B cell (primary cell): ENCODE results near the gene WASF3.

ENCODE experiments used
- EZH2 ChIP-seq: IDR thresholded peaks from 2 replicates; pipeline ENCODE4 v1.6.1; 2012; ENCODE audit warnings: borderline replicate concordance, low read depth, mild to moderate bottlenecking, moderate library complexity, low read length; ENCODE audit not compliant: insufficient read depth, poor library complexity, severe bottlenecking
- TF ChIP-seq, protein P1 (sequence below): fragments of 200-600 bp; IDR thresholded peaks from one replicate; pipeline ENCODE4 v1.8.0; 2022; ENCODE audit warnings: antibody characterized with exemption, mild to moderate bottlenecking

DNA sequence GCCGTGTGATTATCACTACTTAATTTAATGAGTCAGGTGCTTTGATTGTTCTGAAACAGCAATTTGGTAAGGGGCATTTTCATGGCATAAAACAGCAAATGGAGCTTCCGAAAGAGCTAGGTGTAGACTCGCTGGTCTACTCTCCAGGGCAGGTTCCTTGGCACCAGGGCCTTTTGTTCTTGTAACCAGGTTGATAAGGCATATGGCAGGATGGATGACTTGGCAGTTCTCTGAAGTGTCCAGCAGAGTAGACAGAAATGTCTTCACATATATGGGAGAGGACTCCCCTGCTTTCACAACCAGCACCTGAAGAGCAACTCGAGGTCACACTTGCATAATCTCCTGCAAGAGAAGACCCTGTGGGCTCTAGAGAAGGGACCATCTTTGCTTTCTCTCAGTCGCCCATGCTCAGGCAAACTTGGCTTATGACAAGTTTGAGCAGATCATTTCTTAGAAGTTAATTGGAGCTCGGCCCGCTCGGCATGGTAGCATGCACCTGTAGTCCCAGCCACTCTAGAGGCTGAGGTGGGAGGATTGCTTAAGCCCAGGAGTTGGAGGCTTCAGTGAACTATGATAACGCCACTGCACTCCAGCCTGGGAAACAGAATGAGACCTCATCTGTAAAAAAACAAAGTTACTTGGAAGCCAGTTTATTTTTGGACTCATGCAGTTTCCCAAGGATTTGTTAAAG lies 23.3 kb upstream of the WASF3 start:
- TF ChIP-seq, protein P1, sequence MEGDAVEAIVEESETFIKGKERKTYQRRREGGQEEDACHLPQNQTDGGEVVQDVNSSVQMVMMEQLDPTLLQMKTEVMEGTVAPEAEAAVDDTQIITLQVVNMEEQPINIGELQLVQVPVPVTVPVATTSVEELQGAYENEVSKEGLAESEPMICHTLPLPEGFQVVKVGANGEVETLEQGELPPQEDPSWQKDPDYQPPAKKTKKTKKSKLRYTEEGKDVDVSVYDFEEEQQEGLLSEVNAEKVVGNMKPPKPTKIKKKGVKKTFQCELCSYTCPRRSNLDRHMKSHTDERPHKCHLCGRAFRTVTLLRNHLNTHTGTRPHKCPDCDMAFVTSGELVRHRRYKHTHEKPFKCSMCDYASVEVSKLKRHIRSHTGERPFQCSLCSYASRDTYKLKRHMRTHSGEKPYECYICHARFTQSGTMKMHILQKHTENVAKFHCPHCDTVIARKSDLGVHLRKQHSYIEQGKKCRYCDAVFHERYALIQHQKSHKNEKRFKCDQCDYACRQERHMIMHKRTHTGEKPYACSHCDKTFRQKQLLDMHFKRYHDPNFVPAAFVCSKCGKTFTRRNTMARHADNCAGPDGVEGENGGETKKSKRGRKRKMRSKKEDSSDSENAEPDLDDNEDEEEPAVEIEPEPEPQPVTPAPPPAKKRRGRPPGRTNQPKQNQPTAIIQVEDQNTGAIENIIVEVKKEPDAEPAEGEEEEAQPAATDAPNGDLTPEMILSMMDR: no peak
- TF ChIP-seq EZH2: no peak
